HepG2 (cell line): ENCODE results near the gene RNF6. TPM values are rescaled to one million over a fixed set of nuclear protein-coding genes. Genes with fewer than 3 reads are reported as not detected.

ENCODE experiments used
- FOXM1 ChIP-seq: sonication (generic); formaldehyde crosslinking; IDR thresholded peaks from 2 replicates; pipeline ENCODE4 v1.5.0; 2020; ENCODE audit warnings: missing genetic modification reagents
- HDAC2 ChIP-seq: sonication (generic); formaldehyde crosslinking; IDR thresholded peaks from 2 replicates; pipeline ENCODE4 v1.4.0; 2020; ENCODE audit warnings: missing genetic modification reagents
- HDAC6 ChIP-seq: fragments of 200-600 bp; sonication (generic); IDR thresholded peaks from 2 replicates; pipeline ENCODE4 v1.7.0; 2017; ENCODE audit warnings: mild to moderate bottlenecking, antibody characterized with exemption, low read length, low read depth
- KAT2B ChIP-seq: fragments of 150-350 bp; IDR thresholded peaks from 2 replicates; pipeline ENCODE4 v1.6.1; 2014; ENCODE audit warnings: low read depth, low read length, borderline replicate concordance
- MBNL3 ChIP-seq: fragments of 250-450 bp; sonication (Bioruptor Pico); conservative IDR thresholded peaks from 2 replicates; pipeline ENCODE4 v1.8.0; 2022; ENCODE audit warnings: mild to moderate bottlenecking, inconsistent platforms
- MLX ChIP-seq: IDR thresholded peaks from 2 replicates; pipeline ENCODE4 v1.6.1; 2016
- PHF21A ChIP-seq: sonication (generic); formaldehyde crosslinking; IDR thresholded peaks from 2 replicates; pipeline ENCODE4 v1.5.0; 2020; ENCODE audit warnings: mild to moderate bottlenecking, missing genetic modification reagents
- PHF8 ChIP-seq: sonication (generic); formaldehyde crosslinking; IDR thresholded peaks from 2 replicates; pipeline ENCODE4 v1.5.0; 2020; ENCODE audit warnings: missing genetic modification reagents
- PITX1 ChIP-seq: sonication (generic); formaldehyde crosslinking; IDR thresholded peaks from 2 replicates; pipeline ENCODE4 v1.5.1; 2020; ENCODE audit warnings: mild to moderate bottlenecking, missing genetic modification reagents
- SP1 ChIP-seq, 2 experiments: fragments of 450-650 bp in 1 of 2; sonication (generic) in 1 of 2; formaldehyde crosslinking in 1 of 2; IDR thresholded peaks; 2 replicates each; pipeline versions ENCODE4 v1.4.0 to v1.6.1; 2016 to 2020; ENCODE audit warnings: missing genetic modification reagents in 1 of 2
- SRSF1 ChIP-seq: fragments of 200-400 bp; formaldehyde crosslinking; optimal IDR thresholded peaks from 2 replicates; pipeline ENCODE3; 2017; ENCODE audit warnings: mild to moderate bottlenecking, low read depth, low read length, moderate library complexity
- TSC22D2 ChIP-seq: sonication (generic); formaldehyde crosslinking; IDR thresholded peaks from 2 replicates; pipeline ENCODE4 v1.5.1; 2020; ENCODE audit warnings: missing genetic modification reagents, mild to moderate bottlenecking, borderline replicate concordance
- ZBTB21 ChIP-seq: sonication (generic); formaldehyde crosslinking; IDR thresholded peaks from 2 replicates; pipeline ENCODE4 v1.4.0; 2020; ENCODE audit warnings: missing genetic modification reagents
- ZHX1 ChIP-seq: sonication (generic); formaldehyde crosslinking; IDR thresholded peaks from 2 replicates; pipeline ENCODE4 v1.8.1; 2022; ENCODE audit warnings: low read depth, mild to moderate bottlenecking, missing genetic modification reagents
- ZNF280D ChIP-seq: sonication (generic); formaldehyde crosslinking; IDR thresholded peaks from 2 replicates; pipeline ENCODE4 v1.5.1; 2020; ENCODE audit warnings: mild to moderate bottlenecking, missing genetic modification reagents
- ZNF3 ChIP-seq: IDR thresholded peaks from 2 replicates; pipeline ENCODE4 v1.7.0; 2017; ENCODE audit warnings: inconsistent platforms
- ZNF598 ChIP-seq: sonication (generic); formaldehyde crosslinking; IDR thresholded peaks from 2 replicates; pipeline ENCODE4 v1.5.1; 2020; ENCODE audit warnings: mild to moderate bottlenecking, missing genetic modification reagents, borderline replicate concordance
- ZNF672 ChIP-seq: sonication (generic); formaldehyde crosslinking; IDR thresholded peaks from 2 replicates; pipeline ENCODE4 v1.8.1; 2022; ENCODE audit warnings: missing genetic modification reagents
- ZNF737 ChIP-seq: sonication (generic); formaldehyde crosslinking; IDR thresholded peaks from 2 replicates; pipeline ENCODE4 v1.5.0; 2020; ENCODE audit warnings: missing genetic modification reagents, mild to moderate bottlenecking, borderline replicate concordance
- ZNF749 ChIP-seq: sonication (generic); formaldehyde crosslinking; IDR thresholded peaks from 2 replicates; pipeline ENCODE4 v1.8.0; 2022; ENCODE audit warnings: mild to moderate bottlenecking, missing genetic modification reagents, moderate library complexity, borderline replicate concordance
- ZNF83 ChIP-seq: sonication (generic); formaldehyde crosslinking; IDR thresholded peaks from 2 replicates; pipeline ENCODE4 v1.4.0; 2020; ENCODE audit warnings: missing genetic modification reagents, mild to moderate bottlenecking, borderline replicate concordance
- ZNF883 ChIP-seq: sonication (generic); formaldehyde crosslinking; IDR thresholded peaks from 2 replicates; pipeline ENCODE4 v1.5.1; 2020; ENCODE audit warnings: mild to moderate bottlenecking, missing genetic modification reagents; ENCODE audit errors: not compliant biosample characterization
- polyA plus RNA-seq, 8 experiments: library from polyadenylated mRNA; depleted of rRNA in 3 of 8; stranded (reverse) in 7 of 8; unstranded in 1 of 8; fragments of >200 nt; fragmentation: Illumina TruSeq in 4 of 8; extraction: Trizol in 4 of 8; gene quantifications; 2 replicates each; pipeline versions ENCODE4 v1.2.1 to v1.2.3, GENCODE V29; 2011 to 2016; ENCODE audit warnings: low read depth in 4 of 8, missing spikeins in 1 of 8, mixed read lengths in 1 of 8; ENCODE audit not compliant: insufficient read depth in 1 of 8
- total RNA-seq, 5 experiments: library from RNA; depleted of rRNA; stranded (reverse); fragments of >200 nt; fragmentation: Illumina TruSeq; extraction: Trizol; gene quantifications; 2 replicates each; pipeline ENCODE4 v1.2.3, GENCODE V29; 2016; ENCODE audit warnings: low read depth in 1 of 5

RNF6 gene
- total and polyA plus RNA-seq, 2 of the 13 experiments (the other 11 are each of a cell fraction or from before 2014, with no cell fraction given): 14.6 to 36.8 TPM

- no peak for TF ChIP-seq SRSF1
- no peak for TF ChIP-seq MBNL3 (CRISPR knock-in tag)
- no peak for TF ChIP-seq ZNF672 (CRISPR knock-in tag)
- TF ChIP-seq PHF21A: peak; percentile 45; the same call in 1 of the 2 replicates
- no peak for TF ChIP-seq ZNF883
- TF ChIP-seq PITX1 (CRISPR knock-in tag): peak; percentile 76; the same call in 1 of the 2 replicates
- TF ChIP-seq ZNF280D: no peak
- no peak for TF ChIP-seq HDAC2
- TF ChIP-seq TSC22D2 (CRISPR knock-in tag): no peak
- 0 out of 2 replicates have a peak, but pooled peaks have one; percentile 52 for TF ChIP-seq ZNF749 (CRISPR knock-in tag)
- no peak for TF ChIP-seq HDAC6
- TF ChIP-seq ZHX1: no peak; the same call in 1 of the 2 replicates
- no peak for TF ChIP-seq ZNF598
- peak; percentile 72 for TF ChIP-seq PHF8
- no peak for TF ChIP-seq ZNF3
- TF ChIP-seq FOXM1 (CRISPR knock-in tag): no peak
- no peak for TF ChIP-seq ZNF83 (CRISPR knock-in tag)
- no peak for TF ChIP-seq KAT2B
- TF ChIP-seq ZBTB21 (CRISPR knock-in tag): no peak
- TF ChIP-seq SP1 (IDR thresholded peaks at IDR 0.05): no peak
- TF ChIP-seq SP1 (CRISPR knock-in tag; IDR thresholded peaks at IDR 0.05): peak; percentile 97
- TF ChIP-seq MLX: no peak
- no peak for TF ChIP-seq ZNF737
Observed at GRCh38 chr13:26253787-26254582, 31.9 kb upstream of the RNF6 start, which contains the start of gene CDK8 (continued).
